Duodenal mucosa (tissue), 2 donors: ENCODE data around the gene RRM2.

Experiments
- H3K27ac ChIP-seq: one replicate; pipeline ENCODE4 v1.7.0; 2013; ENCODE audit warnings: low read depth, low read length
- H3K27me3 ChIP-seq, 2 donors: one replicate each; pipeline ENCODE4 v1.7.0; 2013; ENCODE audit warnings: low read length in 2 of 2, control low read depth in 1 of 2; ENCODE audit not compliant: insufficient read depth in 2 of 2, control insufficient read depth in 1 of 2
- H3K36me3 ChIP-seq, 2 donors: one replicate each; pipeline ENCODE4 v1.7.0; 2013; ENCODE audit warnings: low read length in 2 of 2, control low read depth in 1 of 2; ENCODE audit not compliant: insufficient read depth in 2 of 2, control insufficient read depth in 1 of 2
- H3K4me1 ChIP-seq, 2 donors: one replicate each; pipeline ENCODE4 v1.7.0; 2013; ENCODE audit warnings: low read length in 2 of 2, control low read depth in 1 of 2; ENCODE audit not compliant: insufficient read depth in 2 of 2, control insufficient read depth in 1 of 2
- H3K4me3 ChIP-seq, 2 donors: one replicate each; pipeline ENCODE4 v1.7.0; 2013; ENCODE audit warnings: low read length in 2 of 2, low read depth in 1 of 2
- H3K9ac ChIP-seq, 2 donors: one replicate each; pipeline ENCODE4 v1.7.0; 2013; ENCODE audit warnings: low read length in 2 of 2, low read depth in 1 of 2
- H3K9me3 ChIP-seq, 2 donors: one replicate each; pipeline ENCODE4 v1.7.0; 2013; ENCODE audit warnings: low read length in 2 of 2, control low read depth in 1 of 2; ENCODE audit not compliant: control insufficient read depth in 1 of 2

The RRM2 gene

GRCh38 chr2:10128420-10128819 is 5.9 kb downstream of the RRM2 start:
- H3K4me1 ChIP-seq, result peaks cover 45 to 51% of the 10 kb centered on the region in 2 donors
- no peak overlapping the region for H3K27ac ChIP-seq
- no peak overlapping the region for H3K9ac ChIP-seq
- no peaks in the 10 kb centered on the region for H3K36me3 ChIP-seq
- no peak overlapping the region for H3K4me3 ChIP-seq
- peaks cover 0 to 4% of the 10 kb centered on the region in 2 donors for H3K27me3 ChIP-seq
- no peaks in the 10 kb centered on the region for H3K9me3 ChIP-seq

- Histone ChIP-seq H3K27me3 (no peaks in the 10 kb centered on the region), H3K4me1 (peaks cover 41% of the 10 kb centered on the region in 2 donors), H3K9ac (no peak overlapping the region), H3K9me3 (no peaks in the 10 kb centered on the region), H3K4me3 (no peak overlapping the region), H3K36me3 (no peaks in the 10 kb centered on the region), H3K27ac (no peak overlapping the region)
These were observed 7.0 kb downstream of the RRM2 start for GRCh38 chr2:10129490-10129889.

- Histone ChIP-seq H3K9ac (no peak overlapping the region), H3K27ac (no peak overlapping the region), H3K4me1 (peaks cover 19 to 20% of the 10 kb centered on the region in 2 donors)
These were observed 9.6 kb downstream of the RRM2 start for GRCh38 chr2:10132043-10132575.

GRCh38 chr2:10132596-10132995 is 10.1 kb downstream of the RRM2 start:
- Histone ChIP-seq H3K9ac (no peak overlapping the region), H3K27ac (no peak overlapping the region), H3K4me1 (peaks cover 15% of the 10 kb centered on the region in 2 donors), H3K4me3 (no peak overlapping the region), H3K9me3 (no peaks in the 10 kb centered on the region), H3K27me3 (no peaks in the 10 kb centered on the region), H3K36me3 (no peaks in the 10 kb centered on the region)

More at GRCh38 chr2:10132043-10132575, 9.6 kb downstream of the RRM2 start:
- no peak overlapping the region for H3K4me3 ChIP-seq
- H3K9me3 ChIP-seq, result no peaks in the 10 kb centered on the region
- no peaks in the 10 kb centered on the region for H3K27me3 ChIP-seq
- H3K36me3 ChIP-seq, result no peaks in the 10 kb centered on the region

- H3K9ac ChIP-seq, result no peak overlapping the region
- H3K4me1 ChIP-seq, result peaks cover 10 to 11% of the 10 kb centered on the region in 2 donors
- H3K27ac ChIP-seq, result no peak overlapping the region
- no peak overlapping the region for H3K4me3 ChIP-seq
- no peaks in the 10 kb centered on the region for H3K9me3 ChIP-seq
- no peaks in the 10 kb centered on the region for H3K36me3 ChIP-seq
- H3K27me3 ChIP-seq, result no peaks in the 10 kb centered on the region
These were observed 10.6 kb downstream of the RRM2 start for GRCh38 chr2:10132996-10133647.

- H3K27ac ChIP-seq, result no peak overlapping the region
- no peak overlapping the region for H3K4me3 ChIP-seq
- H3K36me3 ChIP-seq, result no peaks in the 10 kb centered on the region
- H3K27me3 ChIP-seq, result no peaks in the 10 kb centered on the region
- no peak overlapping the region for H3K9ac ChIP-seq
- no peaks in the 10 kb centered on the region for H3K9me3 ChIP-seq
- peaks cover 0 to 5% of the 10 kb centered on the region in 2 donors for H3K4me1 ChIP-seq
These were observed 13.0 kb downstream of the RRM2 start for GRCh38 chr2:10135296-10136089.

GRCh38 chr2:10136101-10136934 is 13.8 kb downstream of the RRM2 start:
- H3K27ac ChIP-seq, result no peak overlapping the region
- no peaks in the 10 kb centered on the region for H3K27me3 ChIP-seq
- no peaks in the 10 kb centered on the region for H3K36me3 ChIP-seq
- H3K9ac ChIP-seq, result no peak overlapping the region
- no peaks in the 10 kb centered on the region for H3K9me3 ChIP-seq
- no peak overlapping the region for H3K4me3 ChIP-seq
- H3K4me1 ChIP-seq, result peaks cover 0 to 5% of the 10 kb centered on the region in 2 donors

GRCh38 chr2:10137053-10137843 is 14.7 kb downstream of the RRM2 start:
- no peaks in the 10 kb centered on the region for H3K9me3 ChIP-seq
- H3K4me3 ChIP-seq, result no peak overlapping the region
- H3K4me1 ChIP-seq, result peaks cover 0 to 11% of the 10 kb centered on the region in 2 donors
- no peak overlapping the region for H3K27ac ChIP-seq
- H3K36me3 ChIP-seq, result no peaks in the 10 kb centered on the region
- no peaks in the 10 kb centered on the region for H3K27me3 ChIP-seq
- no peak overlapping the region for H3K9ac ChIP-seq

GRCh38 chr2:10139536-10139935 is 17.0 kb downstream of the RRM2 start:
- H3K4me3 ChIP-seq, result no peak overlapping the region
- peaks cover 4 to 13% of the 10 kb centered on the region in 2 donors for H3K4me1 ChIP-seq
- no peak overlapping the region for H3K9ac ChIP-seq
- H3K9me3 ChIP-seq, result no peaks in the 10 kb centered on the region
- H3K36me3 ChIP-seq, result no peaks in the 10 kb centered on the region
- H3K27ac ChIP-seq, result no peak overlapping the region
- no peaks in the 10 kb centered on the region for H3K27me3 ChIP-seq
